ENCODE measurements around the gene ZNF710. TPM values are rescaled to one million over a fixed set of nuclear protein-coding genes. Genes with fewer than 3 reads are reported as not detected.
A peak's percentile ranks its signal among the peaks of the same experiment; 100 is the strongest.

ZNF710 gene
- total and polyA plus RNA-seq, 2 donors (not counting 3 experiments of a cell fraction or from before 2014, with no cell fraction given), result 8.9 to 32.4 TPM

GRCh38 chr15:90028376-90028944 lies 27.3 kb downstream of the ZNF710 start:
- H3K27ac ChIP-seq (ENCODE audit: insufficient read depth, low read depth, low read length), result no peak overlapping the region
- H3K4me2 ChIP-seq (ENCODE audit: insufficient read depth, low read length), result no peak overlapping the region
- H3K4me3 ChIP-seq (replicated peaks in 1 of 3; ENCODE audit: insufficient read depth in 1 of 3, low read depth in 1 of 3, low read length in 3 of 3), result no peak overlapping the region
- no peak overlapping the region for H3K9ac ChIP-seq (replicated peaks; ENCODE audit: extremely low read depth, insufficient read depth, low read length)
- H3K36me3 ChIP-seq (ENCODE audit: control insufficient read depth in 2 of 2, extremely low read depth in 1 of 2, insufficient read depth in 2 of 2, low read length in 2 of 2), result no peaks in the 10 kb centered on the region
- peaks cover 18% of the 10 kb centered on the region for H3K79me2 ChIP-seq (ENCODE audit: control insufficient read depth, insufficient read depth, low read length)
- H3K27me3 ChIP-seq (ENCODE audit: control insufficient read depth in 2 of 2, insufficient read depth in 2 of 2, low read length in 2 of 2), result no peaks in the 10 kb centered on the region
- peaks cover 6% of the 10 kb centered on the region for H3K4me1 ChIP-seq (ENCODE audit: control insufficient read depth, extremely low read depth, insufficient read depth, low read length)
- DNase-seq (ENCODE audit: low read depth, low spot score) (no peak), FAIRE-seq (peak; percentile 4)
- no peak overlapping the region for H2AFZ ChIP-seq (ENCODE audit: low read depth, low read length)
- ChIA-PET POLR2A (no interaction called here), CTCF (interaction anchor here (0.9 kb wide), 1 partner anchor 9 kb away, joined by 3 read pairs; no protein-coding TSS in a partner anchor)
- H3K9me1 ChIP-seq (replicated peaks; ENCODE audit: control insufficient read depth, extremely low read depth, insufficient read depth, low read length), result no peaks in the 10 kb centered on the region
- dilution Hi-C loops (cut with MboI; ENCODE audit: extremely low pct_ligation_motif_present, low sequenced_read_pairs) (no loop called here), intact Hi-C loops (cut with micrococcal nuclease) (no loop called here)
- no peak for TF ChIP-seq MAX (IDR thresholded peaks at IDR 0.05; ENCODE audit: insufficient read depth, insufficient read length)
- TF ChIP-seq, protein P1, sequence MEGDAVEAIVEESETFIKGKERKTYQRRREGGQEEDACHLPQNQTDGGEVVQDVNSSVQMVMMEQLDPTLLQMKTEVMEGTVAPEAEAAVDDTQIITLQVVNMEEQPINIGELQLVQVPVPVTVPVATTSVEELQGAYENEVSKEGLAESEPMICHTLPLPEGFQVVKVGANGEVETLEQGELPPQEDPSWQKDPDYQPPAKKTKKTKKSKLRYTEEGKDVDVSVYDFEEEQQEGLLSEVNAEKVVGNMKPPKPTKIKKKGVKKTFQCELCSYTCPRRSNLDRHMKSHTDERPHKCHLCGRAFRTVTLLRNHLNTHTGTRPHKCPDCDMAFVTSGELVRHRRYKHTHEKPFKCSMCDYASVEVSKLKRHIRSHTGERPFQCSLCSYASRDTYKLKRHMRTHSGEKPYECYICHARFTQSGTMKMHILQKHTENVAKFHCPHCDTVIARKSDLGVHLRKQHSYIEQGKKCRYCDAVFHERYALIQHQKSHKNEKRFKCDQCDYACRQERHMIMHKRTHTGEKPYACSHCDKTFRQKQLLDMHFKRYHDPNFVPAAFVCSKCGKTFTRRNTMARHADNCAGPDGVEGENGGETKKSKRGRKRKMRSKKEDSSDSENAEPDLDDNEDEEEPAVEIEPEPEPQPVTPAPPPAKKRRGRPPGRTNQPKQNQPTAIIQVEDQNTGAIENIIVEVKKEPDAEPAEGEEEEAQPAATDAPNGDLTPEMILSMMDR (IDR thresholded peaks at IDR 0.05; ENCODE audit: extremely low read depth in 1 of 2, insufficient read depth in 1 of 2, low read depth in 1 of 2, low read length in 2 of 2), result no peak
- TF ChIP-seq EZH2 (IDR thresholded peaks at IDR 0.05; ENCODE audit: borderline replicate concordance, low read depth, low read length, severe bottlenecking), result no peak
- TF ChIP-seq JUN (IDR thresholded peaks at IDR 0.05; ENCODE audit: borderline replicate concordance, insufficient read depth, insufficient read length, low read depth), result no peak
- TF ChIP-seq MYC (IDR thresholded peaks at IDR 0.05; ENCODE audit: low read depth, low read length), result no peak
- TF ChIP-seq FOS (IDR thresholded peaks at IDR 0.05; ENCODE audit: borderline replicate concordance, insufficient read depth, low read length), result no peak
- no peak for TF ChIP-seq POLR2A (IDR thresholded peaks at IDR 0.05; ENCODE audit: low read depth, low read length)
- no peak for TF ChIP-seq GATA2 (IDR thresholded peaks at IDR 0.05; ENCODE audit: insufficient read depth, insufficient read length, low read depth, low read length)
- TF ChIP-seq POLR2AphosphoS5 (IDR thresholded peaks at IDR 0.05; ENCODE audit: insufficient read depth, low read depth, low read length), result no peak
- H3K9me3 ChIP-seq (replicated peaks; ENCODE audit: control insufficient read depth, insufficient read depth, low read length), result no peaks in the 10 kb centered on the region
- no TSS peak for BruUV-seq (replicated peaks)
- no peaks in the 10 kb centered on the region for H4K20me1 ChIP-seq (replicated peaks; ENCODE audit: control insufficient read depth, extremely low read depth, insufficient read depth, low read length)
